H1 (cell line): ENCODE data around the gene TMEM45A.

Experiments
- BRCA1 ChIP-seq: IDR thresholded peaks from 2 replicates; pipeline ENCODE4 v1.6.1; 2012; ENCODE audit warnings: low read depth, low read length, improper control_type of control experiment
- CTCF ChIP-seq, 3 experiments: IDR thresholded peaks; 1 replicate in 2 of 3; 2 replicates in 1 of 3; pipeline versions ENCODE4 v1.5.1 to v1.6.1; 2011; ENCODE audit warnings: low read length in 3 of 3, mild to moderate bottlenecking in 3 of 3, inconsistent platforms in 2 of 3, low read depth in 1 of 3, moderate library complexity in 1 of 3; ENCODE audit not compliant: insufficient read depth in 1 of 3; ENCODE audit errors: control extremely low read depth in 1 of 3
- E2F6 ChIP-seq: IDR thresholded peaks from 2 replicates; pipeline ENCODE4 v1.6.1; 2012; ENCODE audit warnings: inconsistent platforms
- JUND ChIP-seq: IDR thresholded peaks from 2 replicates; pipeline ENCODE4 v1.6.1; 2011; ENCODE audit warnings: mild to moderate bottlenecking, improper control_type of control experiment, low read length
- POLR2A ChIP-seq, 2 experiments: IDR thresholded peaks; 1 replicate in 1 of 2; 2 replicates in 1 of 2; pipeline ENCODE4 v1.6.1; 2011; ENCODE audit warnings: low read depth in 2 of 2, low read length in 2 of 2, mild to moderate bottlenecking in 2 of 2; ENCODE audit errors: control extremely low read depth in 1 of 2
- RBBP5 ChIP-seq: IDR thresholded peaks from 2 replicates; pipeline ENCODE4 v1.7.1; 2012; ENCODE audit warnings: low read depth, mild to moderate bottlenecking, inconsistent platforms, low read length, moderate library complexity, borderline replicate concordance
- RXRA ChIP-seq: IDR thresholded peaks from 2 replicates; pipeline ENCODE4 v1.6.1; 2011; ENCODE audit warnings: low read depth, mild to moderate bottlenecking, low read length, moderate library complexity; ENCODE audit not compliant: insufficient read depth
- TAF1 ChIP-seq: IDR thresholded peaks from 2 replicates; pipeline ENCODE4 v1.6.1; 2011; ENCODE audit warnings: mild to moderate bottlenecking, low read depth, low read length
- USF2 ChIP-seq: IDR thresholded peaks from 2 replicates; pipeline ENCODE4 v1.6.1; 2011; ENCODE audit warnings: low read length, improper control_type of control experiment

- peak in 2 of 3 experiments; percentile 71 to 92; a peak in 3 of 4 replicates for TF ChIP-seq CTCF (IDR thresholded peaks at IDR 0.05; ENCODE audit: control extremely low read depth in 1 of 3, insufficient read depth in 1 of 3, low read depth in 1 of 3, low read length in 3 of 3)
- TF ChIP-seq TAF1 = no peak
- no peak for TF ChIP-seq USF2
- TF ChIP-seq RBBP5 = no peak
- TF ChIP-seq POLR2A (IDR thresholded peaks at IDR 0.05; ENCODE audit: control extremely low read depth in 1 of 2, low read depth in 2 of 2, low read length in 2 of 2) = no peak
- 0 out of 2 replicates have a peak, but pooled peaks have one; percentile 12 for TF ChIP-seq JUND
- no peak for TF ChIP-seq RXRA
- TF ChIP-seq E2F6 = no peak
- TF ChIP-seq BRCA1 = no peak
Measured at GRCh38 chr3:100590114-100590839, 97.9 kb downstream of the TMEM45A start.
